Loucy (cell line): ENCODE measurements around the gene TMEM30B.

ENCODE experiments used
- EZH2phosphoT487 ChIP-seq: fragments of 200-600 bp; IDR thresholded peaks from 2 replicates; pipeline ENCODE4 v1.6.1; 2018; ENCODE audit warnings: antibody characterized with exemption, mild to moderate bottlenecking, moderate library complexity, borderline replicate concordance
- TF ChIP-seq, protein P1 (sequence below): fragments of 200-600 bp; sonication (generic); conservative IDR thresholded peaks from 2 replicates; pipeline ENCODE4 v1.5.1; 2014; ENCODE audit warnings: mild to moderate bottlenecking, antibody characterized with exemption, low read length

DNA sequence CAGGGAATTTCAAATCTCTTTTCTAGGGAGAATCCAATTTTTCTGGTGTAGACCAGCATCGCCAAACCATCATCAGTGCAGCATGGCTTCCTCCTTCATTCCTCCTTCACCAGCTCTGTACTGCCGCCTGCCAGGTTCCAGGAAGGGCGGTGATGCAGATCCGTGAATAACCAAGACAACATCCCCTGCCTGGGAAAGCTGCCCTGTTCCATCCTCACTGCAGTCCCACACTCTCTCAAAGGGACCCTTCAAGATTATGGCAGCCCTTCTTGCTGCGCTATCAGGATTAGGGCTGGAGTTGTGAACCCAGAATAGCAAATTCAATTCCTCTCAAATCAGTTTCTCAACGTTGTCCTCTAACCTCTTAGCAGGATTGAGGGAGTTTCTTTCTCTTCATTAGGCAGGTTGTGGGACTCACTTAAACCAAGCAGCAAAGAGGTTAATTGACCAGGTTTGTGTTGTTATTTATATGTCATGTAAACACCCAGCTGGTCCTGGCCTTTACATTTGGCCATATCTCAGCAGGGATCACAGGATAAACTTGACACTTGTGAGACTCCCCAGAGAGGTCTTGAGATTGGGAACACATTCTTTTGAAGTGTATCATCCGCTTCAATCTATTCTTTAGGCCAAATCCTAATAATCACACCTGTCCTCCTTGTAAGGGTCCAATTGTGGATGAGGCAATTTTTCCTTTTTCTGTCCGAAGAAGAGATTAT is 26.2 kb downstream of the TMEM30B start:
- TF ChIP-seq, protein P1, sequence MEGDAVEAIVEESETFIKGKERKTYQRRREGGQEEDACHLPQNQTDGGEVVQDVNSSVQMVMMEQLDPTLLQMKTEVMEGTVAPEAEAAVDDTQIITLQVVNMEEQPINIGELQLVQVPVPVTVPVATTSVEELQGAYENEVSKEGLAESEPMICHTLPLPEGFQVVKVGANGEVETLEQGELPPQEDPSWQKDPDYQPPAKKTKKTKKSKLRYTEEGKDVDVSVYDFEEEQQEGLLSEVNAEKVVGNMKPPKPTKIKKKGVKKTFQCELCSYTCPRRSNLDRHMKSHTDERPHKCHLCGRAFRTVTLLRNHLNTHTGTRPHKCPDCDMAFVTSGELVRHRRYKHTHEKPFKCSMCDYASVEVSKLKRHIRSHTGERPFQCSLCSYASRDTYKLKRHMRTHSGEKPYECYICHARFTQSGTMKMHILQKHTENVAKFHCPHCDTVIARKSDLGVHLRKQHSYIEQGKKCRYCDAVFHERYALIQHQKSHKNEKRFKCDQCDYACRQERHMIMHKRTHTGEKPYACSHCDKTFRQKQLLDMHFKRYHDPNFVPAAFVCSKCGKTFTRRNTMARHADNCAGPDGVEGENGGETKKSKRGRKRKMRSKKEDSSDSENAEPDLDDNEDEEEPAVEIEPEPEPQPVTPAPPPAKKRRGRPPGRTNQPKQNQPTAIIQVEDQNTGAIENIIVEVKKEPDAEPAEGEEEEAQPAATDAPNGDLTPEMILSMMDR, result no peak
- no peak for TF ChIP-seq EZH2phosphoT487
